HEK293 (cell line): Measurements from ENCODE around the gene ACAP3.

ENCODE experiments used
- CTCF ChIA-PET: fragments of 350-600 bp; formaldehyde crosslinking; extraction: SDS; loops from one replicate; lab custom pipeline; 2021; ENCODE audit warnings: antibody characterized with exemption; lab: Yijun Ruan, JAX
- POLR2A ChIA-PET: fragments of 300-600 bp; formaldehyde crosslinking; extraction: SDS; loops from one replicate; lab custom pipeline; 2020; ENCODE audit warnings: antibody characterized with exemption, inconsistent platforms; lab: Yijun Ruan, JAX
- H3K27ac ChIP-seq: fragments of 200-500 bp; sonication (Bioruptor generic); 2 replicates; pipeline ENCODE4 v1.5.1; 2014; ENCODE audit warnings: low read depth, low read length, control low read depth, inconsistent platforms; ENCODE audit errors: extremely low read depth
- H3K36me3 ChIP-seq, 2 experiments: fragments of 200-500 bp in 1 of 2; sonication (Bioruptor generic) in 1 of 2; 1 replicate in 1 of 2; 2 replicates in 1 of 2; pipeline ENCODE4 v1.5.1; 2014 to 2017; ENCODE audit warnings: inconsistent platforms in 2 of 2, low read length in 2 of 2; ENCODE audit not compliant: control insufficient read depth in 2 of 2, insufficient read depth in 1 of 2
- H3K4me1 ChIP-seq: fragments of 200-500 bp; sonication (Bioruptor generic); 2 replicates; pipeline ENCODE4 v1.5.1; 2014; ENCODE audit warnings: mild to moderate bottlenecking, low read length, inconsistent platforms; ENCODE audit not compliant: control insufficient read depth, insufficient read depth
- H3K4me3 ChIP-seq: 2 replicates; pipeline ENCODE4 v1.5.1; 2011; ENCODE audit warnings: low read depth, mild to moderate bottlenecking, control low read depth, low read length, moderate library complexity
- H3K9me3 ChIP-seq: fragments of 200-500 bp; sonication (Bioruptor generic); 2 replicates; pipeline ENCODE4 v1.5.1; 2014; ENCODE audit warnings: low read depth, low read length, inconsistent platforms; ENCODE audit not compliant: control insufficient read depth, insufficient read depth
- FEZF1 ChIP-seq: fragments of 450-650 bp; formaldehyde crosslinking; IDR thresholded peaks from 2 replicates; pipeline ENCODE4 v1.5.1; 2016; ENCODE audit warnings: missing biosample characterization, missing genetic modification characterization
- GLIS2 ChIP-seq: fragments of 450-650 bp; formaldehyde crosslinking; IDR thresholded peaks from 2 replicates; pipeline ENCODE4 v1.5.1; 2016; ENCODE audit warnings: missing biosample characterization, missing genetic modification characterization
- HIC1 ChIP-seq: fragments of 450-650 bp; formaldehyde crosslinking; IDR thresholded peaks from 2 replicates; pipeline ENCODE4 v1.5.1; 2016; ENCODE audit warnings: missing biosample characterization, missing genetic modification characterization
- HOXC10 ChIP-seq: sonication (generic); formaldehyde crosslinking; IDR thresholded peaks from 2 replicates; pipeline ENCODE4 v1.8.1; 2023; ENCODE audit warnings: mild to moderate bottlenecking, missing genetic modification reagents
- INSM2 ChIP-seq: fragments of 450-650 bp; formaldehyde crosslinking; IDR thresholded peaks from 2 replicates; pipeline ENCODE4 v1.5.1; 2016; ENCODE audit warnings: missing biosample characterization, missing genetic modification characterization
- MYNN ChIP-seq: fragments of 450-650 bp; formaldehyde crosslinking; IDR thresholded peaks from 2 replicates; pipeline ENCODE4 v1.5.1; 2016; ENCODE audit warnings: missing biosample characterization, missing genetic modification characterization, borderline replicate concordance
- PRDM1 ChIP-seq: fragments of 450-650 bp; formaldehyde crosslinking; IDR thresholded peaks from 2 replicates; pipeline ENCODE4; 2016; ENCODE audit warnings: missing biosample characterization, missing genetic modification characterization
- SCRT2 ChIP-seq: fragments of 450-650 bp; formaldehyde crosslinking; IDR thresholded peaks from 2 replicates; pipeline ENCODE4 v1.5.1; 2016; ENCODE audit warnings: missing biosample characterization, missing genetic modification characterization
- ZBTB48 ChIP-seq: fragments of 450-650 bp; formaldehyde crosslinking; IDR thresholded peaks from 2 replicates; pipeline ENCODE4 v1.5.1; 2016; ENCODE audit warnings: missing biosample characterization, missing genetic modification characterization
- ZBTB8A ChIP-seq: fragments of 450-650 bp; formaldehyde crosslinking; IDR thresholded peaks from 2 replicates; pipeline ENCODE4 v1.5.1; 2016; ENCODE audit warnings: missing biosample characterization, missing genetic modification characterization
- ZNF202 ChIP-seq: fragments of 450-650 bp; formaldehyde crosslinking; IDR thresholded peaks from 2 replicates; pipeline ENCODE4 v1.5.1; 2016; ENCODE audit warnings: missing biosample characterization, missing genetic modification characterization, borderline replicate concordance
- ZNF223 ChIP-seq: fragments of 450-650 bp; formaldehyde crosslinking; IDR thresholded peaks from 2 replicates; pipeline ENCODE4 v1.5.1; 2016; ENCODE audit warnings: missing biosample characterization, missing genetic modification characterization
- ZNF248 ChIP-seq: fragments of 450-650 bp; formaldehyde crosslinking; IDR thresholded peaks from 2 replicates; pipeline ENCODE4 v1.5.1; 2017; ENCODE audit warnings: missing biosample characterization, missing genetic modification characterization
- ZNF335 ChIP-seq: fragments of 450-650 bp; formaldehyde crosslinking; conservative IDR thresholded peaks from 2 replicates; pipeline ENCODE4 v1.5.1; 2016; ENCODE audit warnings: missing biosample characterization, missing genetic modification characterization
- ZNF341 ChIP-seq: fragments of 450-650 bp; formaldehyde crosslinking; IDR thresholded peaks from 2 replicates; pipeline ENCODE4; 2016; ENCODE audit warnings: low read depth, missing biosample characterization, missing genetic modification characterization
- ZNF354C ChIP-seq: fragments of 450-650 bp; formaldehyde crosslinking; IDR thresholded peaks from 2 replicates; pipeline ENCODE4 v1.5.1; 2016; ENCODE audit warnings: missing biosample characterization, missing genetic modification characterization, low read depth, borderline replicate concordance
- ZNF510 ChIP-seq: fragments of 450-650 bp; formaldehyde crosslinking; IDR thresholded peaks from 2 replicates; pipeline ENCODE4 v1.5.1; 2018; ENCODE audit warnings: mild to moderate bottlenecking, missing genetic modification characterization, missing biosample characterization; ENCODE audit not compliant: insufficient replicate concordance
- ZNF548 ChIP-seq: fragments of 450-650 bp; formaldehyde crosslinking; IDR thresholded peaks from 2 replicates; pipeline ENCODE4 v1.5.1; 2016; ENCODE audit warnings: missing biosample characterization, missing genetic modification characterization
- ZNF571 ChIP-seq: fragments of 450-650 bp; formaldehyde crosslinking; IDR thresholded peaks from 2 replicates; pipeline ENCODE4 v1.5.0; 2017; ENCODE audit warnings: missing biosample characterization, missing genetic modification characterization
- ZNF623 ChIP-seq: fragments of 450-650 bp; formaldehyde crosslinking; IDR thresholded peaks from 2 replicates; pipeline ENCODE4 v1.5.1; 2016; ENCODE audit warnings: missing biosample characterization, missing genetic modification characterization
- ZNF776 ChIP-seq: fragments of 450-650 bp; formaldehyde crosslinking; IDR thresholded peaks from 2 replicates; pipeline ENCODE4 v1.5.0; 2017; ENCODE audit warnings: missing biosample characterization, missing genetic modification characterization, borderline replicate concordance
- ZNF792 ChIP-seq: fragments of 450-650 bp; formaldehyde crosslinking; IDR thresholded peaks from 2 replicates; pipeline ENCODE4 v1.5.1; 2016; ENCODE audit warnings: missing biosample characterization, missing genetic modification characterization
- TF ChIP-seq, protein P1 (sequence below): fragments of 450-650 bp; formaldehyde crosslinking; IDR thresholded peaks from 2 replicates; pipeline ENCODE4 v1.5.1; 2016; ENCODE audit warnings: missing biosample characterization, missing genetic modification characterization
- TF ChIP-seq, protein P2 (sequence below): fragments of 450-650 bp; formaldehyde crosslinking; conservative IDR thresholded peaks from 2 replicates; pipeline ENCODE4 v1.5.1; 2016; ENCODE audit warnings: low read depth, missing biosample characterization, missing genetic modification characterization

The ACAP3 gene

DNA sequence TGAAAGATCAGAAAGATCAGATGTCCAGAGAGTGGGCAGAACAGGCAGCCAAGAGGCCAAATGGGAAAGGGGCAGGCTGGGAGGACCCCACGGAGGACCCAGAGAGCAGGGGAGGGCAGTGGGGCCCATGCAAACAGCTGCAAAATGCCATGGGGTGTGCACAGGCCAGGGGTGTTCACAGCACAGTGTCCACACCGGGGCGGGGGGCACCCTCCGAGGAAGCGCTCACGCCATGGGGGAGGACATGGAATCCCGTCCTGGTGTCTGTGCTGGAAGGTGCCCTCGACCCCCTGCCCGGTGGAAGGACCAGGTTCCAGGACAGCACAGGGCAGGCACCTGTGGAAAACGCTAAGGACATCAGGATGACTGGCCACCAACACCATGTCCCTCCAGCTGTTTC is 15.2 kb upstream of the ACAP3 start:
- Histone ChIP-seq H3K9me3 (no peaks in the 10 kb centered on the region), H3K4me1 (peaks cover 19% of the 10 kb centered on the region), H3K4me3 (peak overlapping the region; percentile 1; the same call in 1 of the 2 replicates), H3K36me3 (peaks cover under 1 to 60% of the 10 kb centered on the region in 2 experiments; a peak in 2 of 3 replicates), H3K27ac (no peak overlapping the region)
- CTCF ChIA-PET: no interaction called here
- TF ChIP-seq GLIS2 (tag by site-specific recombination) (0 out of 2 replicates have a peak, but pooled peaks have one; percentile 22), INSM2 (tag by site-specific recombination) (no peak), ZNF792 (no peak), ZBTB8A (tag by site-specific recombination) (no peak), ZNF335 (tag by site-specific recombination) (peak; percentile 69), ZNF510 (tag by site-specific recombination) (no peak), ZNF354C (tag by site-specific recombination) (no peak)
- TF ChIP-seq, protein P1, sequence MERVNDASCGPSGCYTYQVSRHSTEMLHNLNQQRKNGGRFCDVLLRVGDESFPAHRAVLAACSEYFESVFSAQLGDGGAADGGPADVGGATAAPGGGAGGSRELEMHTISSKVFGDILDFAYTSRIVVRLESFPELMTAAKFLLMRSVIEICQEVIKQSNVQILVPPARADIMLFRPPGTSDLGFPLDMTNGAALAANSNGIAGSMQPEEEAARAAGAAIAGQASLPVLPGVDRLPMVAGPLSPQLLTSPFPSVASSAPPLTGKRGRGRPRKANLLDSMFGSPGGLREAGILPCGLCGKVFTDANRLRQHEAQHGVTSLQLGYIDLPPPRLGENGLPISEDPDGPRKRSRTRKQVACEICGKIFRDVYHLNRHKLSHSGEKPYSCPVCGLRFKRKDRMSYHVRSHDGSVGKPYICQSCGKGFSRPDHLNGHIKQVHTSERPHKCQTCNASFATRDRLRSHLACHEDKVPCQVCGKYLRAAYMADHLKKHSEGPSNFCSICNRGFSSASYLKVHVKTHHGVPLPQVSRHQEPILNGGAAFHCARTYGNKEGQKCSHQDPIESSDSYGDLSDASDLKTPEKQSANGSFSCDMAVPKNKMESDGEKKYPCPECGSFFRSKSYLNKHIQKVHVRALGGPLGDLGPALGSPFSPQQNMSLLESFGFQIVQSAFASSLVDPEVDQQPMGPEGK: 0 out of 2 replicates have a peak, but pooled peaks have one; percentile 18
- POLR2A ChIA-PET: interaction anchor here (0.6 kb wide), 1 partner anchor 252 kb away, joined by 4 read pairs; no protein-coding TSS in a partner anchor

- TF ChIP-seq ZNF248 (tag by site-specific recombination): no peak
- TF ChIP-seq HOXC10 (CRISPR knock-in tag): no peak
- no peak for TF ChIP-seq ZNF548 (tag by site-specific recombination)
- no peak for TF ChIP-seq FEZF1
- TF ChIP-seq ZBTB48: no peak
- no peak for TF ChIP-seq ZNF510 (tag by site-specific recombination)
- TF ChIP-seq SCRT2: no peak
- TF ChIP-seq ZNF202 (tag by site-specific recombination): no peak
- TF ChIP-seq ZNF623 (tag by site-specific recombination): no peak
- TF ChIP-seq ZNF571: no peak
- no peak for TF ChIP-seq ZNF776 (tag by site-specific recombination)
- TF ChIP-seq MYNN (tag by site-specific recombination): no peak
- TF ChIP-seq, protein P2, sequence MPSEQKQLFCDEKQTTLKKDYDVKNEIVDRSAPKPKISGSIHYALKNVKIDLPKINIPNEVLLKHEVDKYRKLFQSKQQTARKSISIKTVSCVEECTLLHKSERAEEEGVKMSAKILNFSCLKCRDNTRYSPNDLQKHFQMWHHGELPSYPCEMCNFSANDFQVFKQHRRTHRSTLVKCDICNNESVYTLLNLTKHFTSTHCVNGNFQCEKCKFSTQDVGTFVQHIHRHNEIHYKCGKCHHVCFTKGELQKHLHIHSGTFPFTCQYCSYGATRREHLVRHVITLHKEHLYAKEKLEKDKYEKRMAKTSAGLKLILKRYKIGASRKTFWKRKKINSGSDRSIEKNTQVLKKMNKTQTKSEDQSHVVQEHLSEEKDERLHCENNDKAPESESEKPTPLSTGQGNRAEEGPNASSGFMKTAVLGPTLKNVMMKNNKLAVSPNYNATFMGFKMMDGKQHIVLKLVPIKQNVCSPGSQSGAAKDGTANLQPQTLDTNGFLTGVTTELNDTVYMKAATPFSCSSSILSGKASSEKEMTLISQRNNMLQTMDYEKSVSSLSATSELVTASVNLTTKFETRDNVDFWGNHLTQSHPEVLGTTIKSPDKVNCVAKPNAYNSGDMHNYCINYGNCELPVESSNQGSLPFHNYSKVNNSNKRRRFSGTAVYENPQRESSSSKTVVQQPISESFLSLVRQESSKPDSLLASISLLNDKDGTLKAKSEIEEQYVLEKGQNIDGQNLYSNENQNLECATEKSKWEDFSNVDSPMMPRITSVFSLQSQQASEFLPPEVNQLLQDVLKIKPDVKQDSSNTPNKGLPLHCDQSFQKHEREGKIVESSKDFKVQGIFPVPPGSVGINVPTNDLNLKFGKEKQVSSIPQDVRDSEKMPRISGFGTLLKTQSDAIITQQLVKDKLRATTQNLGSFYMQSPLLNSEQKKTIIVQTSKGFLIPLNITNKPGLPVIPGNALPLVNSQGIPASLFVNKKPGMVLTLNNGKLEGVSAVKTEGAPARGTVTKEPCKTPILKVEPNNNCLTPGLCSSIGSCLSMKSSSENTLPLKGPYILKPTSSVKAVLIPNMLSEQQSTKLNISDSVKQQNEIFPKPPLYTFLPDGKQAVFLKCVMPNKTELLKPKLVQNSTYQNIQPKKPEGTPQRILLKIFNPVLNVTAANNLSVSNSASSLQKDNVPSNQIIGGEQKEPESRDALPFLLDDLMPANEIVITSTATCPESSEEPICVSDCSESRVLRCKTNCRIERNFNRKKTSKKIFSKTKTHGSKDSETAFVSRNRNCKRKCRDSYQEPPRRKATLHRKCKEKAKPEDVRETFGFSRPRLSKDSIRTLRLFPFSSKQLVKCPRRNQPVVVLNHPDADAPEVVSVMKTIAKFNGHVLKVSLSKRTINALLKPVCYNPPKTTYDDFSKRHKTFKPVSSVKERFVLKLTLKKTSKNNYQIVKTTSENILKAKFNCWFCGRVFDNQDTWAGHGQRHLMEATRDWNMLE: no peak
- no peak for TF ChIP-seq PRDM1
- no peak for TF ChIP-seq ZNF223
- TF ChIP-seq ZNF341 (tag by site-specific recombination): no peak
- no peak for TF ChIP-seq HIC1 (tag by site-specific recombination)
- TF ChIP-seq, all 188 proteins: peak for 0
- Histone ChIP-seq H3K27ac (no peak overlapping the region), H3K9me3 (no peaks in the 10 kb centered on the region), H3K4me3 (no peak overlapping the region), H3K36me3 (peaks cover 6 to 57% of the 10 kb centered on the region in 2 experiments; a peak in 2 of 3 replicates), H3K4me1 (peaks cover 24% of the 10 kb centered on the region)
- CTCF ChIA-PET: no interaction called here
- POLR2A ChIA-PET: no interaction called here
Measured at GRCh38 chr1:1322418-1322817, 14.7 kb upstream of the ACAP3 start.
